ENCODE measurements around the gene HRK. TPM values are rescaled to one million over a fixed set of nuclear protein-coding genes. Genes with fewer than 3 reads are reported as not detected.
A peak's percentile ranks its signal among the peaks of the same experiment; 100 is the strongest.

HRK gene
- total RNA-seq, 2 donors from 2014 or later: not detected

DNA sequence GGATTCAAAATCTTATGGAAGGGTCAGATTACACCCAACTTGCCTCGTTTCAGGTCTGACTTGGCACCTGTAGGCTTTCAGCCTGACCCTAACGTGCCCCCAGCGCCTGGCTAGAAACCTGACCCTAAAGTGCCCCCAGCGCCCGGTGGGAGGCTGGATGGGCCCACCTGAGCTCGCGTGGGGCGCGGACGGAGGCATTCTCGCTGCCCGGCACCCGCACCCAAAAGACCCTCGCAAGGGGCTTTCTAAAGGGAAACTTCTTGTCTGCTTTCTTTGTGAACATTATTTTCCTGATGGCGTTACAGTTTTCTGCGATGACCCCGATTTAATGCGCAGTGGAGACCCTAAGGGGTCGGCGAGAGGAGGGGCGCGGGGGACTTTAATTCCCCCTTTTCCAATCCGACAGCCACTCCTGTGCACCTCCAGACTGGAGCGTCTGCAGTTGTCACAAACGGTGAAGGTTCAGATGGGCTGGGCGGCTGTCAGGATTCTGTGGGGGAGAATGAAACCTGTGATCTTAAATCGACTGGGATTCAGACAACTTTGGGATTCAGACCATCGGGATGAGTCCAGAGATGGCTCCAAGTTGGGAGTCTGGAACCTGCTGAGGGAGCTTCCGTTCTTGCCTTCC is 751 bp upstream of the HRK start:
- peaks cover 0 to 16% of the 10 kb centered on the region in 2 donors for H3K36me3 Mint-ChIP-seq
- no peak for ATAC-seq
- DNase-seq (ENCODE audit: low spot score in 2 of 2): no peak
- H3K9me3 Mint-ChIP-seq: no peaks in the 10 kb centered on the region
- H3K27ac Mint-ChIP-seq: no peak overlapping the region

DNA sequence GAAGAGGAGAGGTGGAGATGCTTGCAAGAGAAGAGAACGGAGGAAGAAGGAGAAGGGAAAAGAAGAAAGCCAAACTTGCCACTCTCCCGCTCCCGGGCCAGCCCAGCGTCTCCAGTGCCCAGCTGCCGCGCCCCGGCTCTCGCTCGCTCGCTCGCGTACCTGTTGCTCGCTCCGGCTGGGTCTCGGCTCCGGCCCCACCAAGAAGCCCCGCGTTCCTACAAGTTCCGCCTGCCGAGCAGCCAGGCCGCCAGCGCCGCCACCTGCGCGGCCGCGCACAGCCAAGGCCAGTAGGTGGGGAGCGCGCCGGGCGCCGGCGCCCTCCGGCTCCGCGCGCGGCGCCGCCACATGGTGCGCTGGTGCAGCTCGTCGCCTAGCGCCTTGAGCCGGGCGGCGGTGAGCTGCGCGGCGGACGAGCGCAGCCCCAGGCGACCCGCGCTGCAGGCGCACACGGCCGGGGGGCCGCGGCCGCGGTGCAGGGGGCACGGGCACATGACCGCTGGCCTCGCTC is 370 bp downstream of the HRK start:
- DNase-seq (ENCODE audit: low spot score in 2 of 2) (peak in 1 of 2 donors; percentile 56), ATAC-seq (peak; percentile 64 to 87)
- Mint-ChIP-seq H3K27ac (no peak overlapping the region), H3K9me3 (no peaks in the 10 kb centered on the region), H3K36me3 (peaks cover 0 to 16% of the 10 kb centered on the region in 2 donors)

DNA sequence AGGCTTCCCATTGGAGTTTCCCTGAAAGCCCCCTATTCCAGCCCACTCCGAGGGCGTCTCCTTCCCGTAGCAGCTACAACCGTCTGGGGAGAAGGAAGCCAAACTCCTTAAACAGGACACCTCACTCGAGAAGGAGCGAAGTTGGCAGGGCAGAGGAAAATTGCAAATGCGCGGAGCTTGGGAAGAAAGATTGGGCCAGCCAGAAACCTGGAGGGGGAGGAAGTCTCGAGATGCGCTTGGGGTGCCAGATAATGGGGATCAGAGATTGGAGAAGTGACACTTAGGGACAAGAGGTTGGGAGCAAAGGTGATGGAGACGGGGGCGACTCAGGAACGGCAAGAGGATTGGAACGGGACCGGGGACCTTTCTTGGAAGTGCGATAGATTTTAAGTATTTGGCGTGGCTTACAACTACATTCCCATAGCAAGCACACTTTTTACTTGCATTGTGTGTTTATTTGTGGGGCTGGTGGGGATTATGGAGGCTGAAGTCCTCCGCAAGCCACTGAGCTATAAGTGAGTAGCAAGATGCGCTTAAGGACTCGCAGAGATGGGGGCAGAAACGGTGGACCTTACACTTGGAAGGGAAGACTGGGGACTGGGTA is 926 bp downstream of the HRK start:
- ATAC-seq: peak in 1 of 2 donors; percentile 24

DNA sequence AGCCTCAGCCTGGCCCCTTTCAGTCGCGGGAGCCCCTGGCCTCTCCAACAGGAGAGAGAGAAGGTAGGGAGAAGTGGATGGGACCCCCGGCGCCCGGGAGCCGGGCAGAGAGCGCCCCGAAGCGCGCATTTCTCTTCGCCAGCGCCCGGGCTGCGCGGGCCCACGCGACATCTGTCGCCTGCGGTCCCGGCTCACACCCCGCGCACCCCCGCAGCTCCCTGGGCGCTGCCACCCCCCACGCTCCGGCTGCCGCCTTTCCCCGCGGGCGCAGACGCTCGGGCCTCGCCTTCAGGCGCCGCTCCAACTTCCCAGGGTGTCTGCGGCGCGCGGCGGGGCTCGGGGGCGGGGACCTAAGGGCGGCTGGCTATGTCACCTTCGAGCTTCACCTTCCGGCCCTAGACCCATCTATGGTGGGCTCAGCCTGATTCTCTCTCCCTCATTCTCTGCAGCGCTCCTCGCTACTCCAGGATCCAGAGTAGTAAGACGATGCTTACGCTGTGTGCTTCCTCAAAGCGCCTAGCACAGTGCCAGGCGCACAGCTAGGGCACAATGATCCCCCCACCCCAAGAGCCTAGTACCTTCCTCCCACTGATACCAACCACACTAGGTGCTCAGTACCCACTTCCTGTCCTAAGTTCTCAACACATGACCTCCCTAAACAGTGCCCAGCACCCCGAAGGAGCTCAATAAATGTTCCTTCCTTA is 1.6 kb downstream of the HRK start:
- DNase-seq (ENCODE audit: low spot score in 2 of 2) (peak in 1 of 2 donors; percentile 27), ATAC-seq (peak in 1 of 2 donors; percentile 46)
- Mint-ChIP-seq H3K27ac (no peak overlapping the region), H3K9me3 (peaks cover 0 to 2% of the 10 kb centered on the region in 2 donors), H3K36me3 (peaks cover 2 to 16% of the 10 kb centered on the region in 2 donors)

More for the DNA sequence above, 926 bp downstream of the HRK start:
- Mint-ChIP-seq H3K36me3 (peaks cover 0 to 16% of the 10 kb centered on the region in 2 donors), H3K9me3 (no peaks in the 10 kb centered on the region), H3K27ac (no peak overlapping the region)
- DNase-seq (ENCODE audit: low spot score in 2 of 2): no peak

DNA sequence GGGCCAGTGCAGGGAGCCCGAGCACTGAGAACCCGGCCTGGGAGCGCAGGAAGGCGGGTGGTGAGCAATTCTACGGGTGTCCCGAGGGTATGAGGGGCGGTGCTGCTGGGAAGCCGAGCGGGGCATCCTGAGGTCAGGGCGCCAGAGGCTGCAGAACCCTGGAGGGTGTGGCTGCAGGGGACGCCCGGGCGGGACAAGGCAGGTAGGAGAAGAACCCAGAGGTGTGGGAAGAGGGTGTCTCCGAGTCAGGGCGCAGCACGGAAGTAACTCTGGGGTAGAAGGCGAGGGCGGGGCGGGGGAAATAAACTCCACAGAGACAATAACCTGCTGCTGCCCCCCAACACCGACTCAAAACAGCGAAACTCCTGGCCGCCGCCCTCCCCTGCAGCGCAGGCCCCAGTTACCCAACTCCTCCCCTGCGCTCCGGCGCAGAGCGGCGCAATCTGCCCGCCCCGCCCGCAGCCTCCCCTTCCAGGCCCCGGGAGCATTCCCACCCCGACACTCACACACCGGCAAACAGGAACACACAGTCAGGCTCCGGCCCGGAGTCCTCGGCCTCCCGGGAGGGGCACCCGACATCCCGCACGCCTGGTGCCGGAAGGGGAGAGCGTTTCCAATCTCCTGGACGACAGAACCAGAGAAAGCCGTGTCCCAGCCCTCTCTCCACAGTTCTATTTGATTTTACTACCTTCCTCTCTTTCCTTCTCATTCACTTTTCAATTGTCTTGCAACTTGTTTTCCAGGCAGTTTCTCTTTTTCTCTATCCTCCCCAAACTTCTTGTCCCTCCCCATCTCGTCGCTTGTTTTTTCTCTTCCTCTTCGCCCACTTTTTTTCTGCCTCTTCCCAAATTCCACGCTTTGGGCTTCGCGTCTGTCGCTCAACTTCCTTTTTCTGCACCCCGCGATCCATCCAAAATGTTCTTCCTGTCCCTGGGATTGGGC is 2.4 kb downstream of the HRK start:
- ATAC-seq: no peak
- DNase-seq (ENCODE audit: low spot score in 2 of 2): no peak
- no peak overlapping the region for H3K27ac Mint-ChIP-seq
- peaks cover 4 to 16% of the 10 kb centered on the region in 2 donors for H3K36me3 Mint-ChIP-seq
- peaks cover 0 to 6% of the 10 kb centered on the region in 2 donors for H3K9me3 Mint-ChIP-seq

DNA sequence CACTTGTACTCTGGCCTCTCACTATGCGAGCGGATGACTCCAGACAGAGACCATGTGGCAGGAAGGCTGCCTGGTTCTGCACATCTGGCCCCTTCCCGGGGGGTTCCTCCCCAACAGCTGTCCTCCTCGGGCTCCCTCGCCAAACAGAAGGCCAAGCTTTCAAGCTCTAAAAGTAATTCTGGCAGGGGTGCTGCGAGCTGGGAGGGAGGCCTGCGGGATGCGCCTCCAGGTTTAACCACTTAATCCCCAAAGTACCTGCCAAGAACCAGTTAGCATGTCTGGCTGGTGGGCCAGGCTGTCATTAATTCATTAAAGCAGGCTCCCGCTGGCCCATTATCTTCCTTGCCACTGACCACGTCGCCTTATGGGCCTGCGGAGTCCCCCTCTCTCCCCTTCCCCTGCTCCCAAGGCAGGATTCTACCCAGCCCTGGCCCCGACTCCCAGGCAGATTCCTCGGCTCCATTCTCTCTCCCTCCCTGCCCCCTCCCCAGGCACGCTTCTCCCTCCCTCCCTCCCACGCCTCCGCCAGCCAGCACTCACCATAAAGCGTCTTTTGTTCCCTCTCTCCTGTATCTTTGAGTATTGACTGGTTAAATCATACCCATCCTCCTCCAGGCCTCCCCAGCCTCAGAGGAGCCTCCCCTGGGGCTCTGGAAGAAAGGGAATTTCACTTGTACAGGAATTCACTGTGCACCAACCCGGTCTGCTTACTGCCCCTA is 4.9 kb downstream of the HRK start:
- DNase-seq (ENCODE audit: low spot score in 2 of 2) (no peak), ATAC-seq (no peak)
- no peak overlapping the region for H3K27ac Mint-ChIP-seq
- H3K9me3 Mint-ChIP-seq: peaks cover 0 to 6% of the 10 kb centered on the region in 2 donors
- H3K36me3 Mint-ChIP-seq: peaks cover 4 to 11% of the 10 kb centered on the region in 2 donors

DNA sequence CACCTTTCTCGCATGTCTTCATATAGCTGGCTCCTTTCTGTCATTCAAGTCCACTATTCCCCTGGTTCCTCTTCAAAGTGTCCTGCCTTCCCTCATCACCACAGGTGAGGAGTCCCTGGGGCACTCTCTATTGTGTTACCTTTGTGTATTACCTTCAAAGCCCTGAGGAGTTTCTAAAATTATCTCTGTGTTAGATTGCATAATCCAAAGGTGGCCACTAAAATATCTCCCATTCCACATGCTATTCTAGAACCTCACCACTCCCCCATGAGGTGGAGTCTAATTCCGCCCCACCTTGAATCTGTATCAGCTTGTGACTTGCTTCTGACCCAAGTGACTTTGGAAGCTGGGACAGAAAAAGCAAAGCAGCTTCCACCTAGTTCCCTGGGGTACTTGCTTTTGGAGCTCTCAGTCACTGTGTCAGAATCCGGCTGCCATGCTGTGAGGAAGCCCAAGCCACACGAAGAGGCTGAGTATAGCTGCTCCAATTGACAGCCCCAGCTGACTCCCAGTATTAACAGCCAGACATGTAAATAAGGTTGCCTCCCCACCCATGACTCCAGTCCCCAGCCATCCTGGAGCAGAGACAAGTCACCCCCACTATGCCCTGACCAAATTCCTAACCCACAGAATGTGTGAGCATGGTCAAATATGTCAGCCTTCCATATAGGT is 6.8 kb downstream of the HRK start:
- Mint-ChIP-seq H3K36me3 (peaks cover 0 to 4% of the 10 kb centered on the region in 2 donors), H3K27ac (no peak overlapping the region), H3K9me3 (peaks cover 0 to 6% of the 10 kb centered on the region in 2 donors)
- ATAC-seq: no peak
- no peak for DNase-seq (ENCODE audit: low spot score in 2 of 2)

DNA sequence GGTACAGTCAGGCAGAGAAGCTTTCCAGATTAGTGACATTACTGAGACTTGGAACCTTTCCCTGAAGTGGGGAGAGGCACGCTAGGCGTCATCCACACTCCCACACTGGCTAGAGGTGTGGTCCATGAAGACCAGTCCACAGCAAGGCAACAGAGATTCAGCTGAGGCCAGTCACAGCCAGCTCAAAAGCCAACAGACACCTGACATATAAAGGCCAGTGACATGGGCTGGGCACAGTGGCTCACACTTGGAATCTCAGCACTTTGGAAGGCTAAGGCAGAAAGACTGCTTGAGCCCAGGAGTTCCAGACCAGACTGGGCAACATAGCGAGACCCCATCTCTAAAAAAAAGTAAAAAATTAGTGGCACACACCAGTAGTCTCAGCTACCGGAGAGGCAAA is 10.9 kb downstream of the HRK start:
- H3K27ac Mint-ChIP-seq: no peak overlapping the region
- H3K9me3 Mint-ChIP-seq: peaks cover 0 to 6% of the 10 kb centered on the region in 2 donors
- H3K36me3 Mint-ChIP-seq: peaks cover 0 to 4% of the 10 kb centered on the region in 2 donors
- ATAC-seq (no peak), DNase-seq (ENCODE audit: low spot score in 2 of 2) (no peak)

DNA sequence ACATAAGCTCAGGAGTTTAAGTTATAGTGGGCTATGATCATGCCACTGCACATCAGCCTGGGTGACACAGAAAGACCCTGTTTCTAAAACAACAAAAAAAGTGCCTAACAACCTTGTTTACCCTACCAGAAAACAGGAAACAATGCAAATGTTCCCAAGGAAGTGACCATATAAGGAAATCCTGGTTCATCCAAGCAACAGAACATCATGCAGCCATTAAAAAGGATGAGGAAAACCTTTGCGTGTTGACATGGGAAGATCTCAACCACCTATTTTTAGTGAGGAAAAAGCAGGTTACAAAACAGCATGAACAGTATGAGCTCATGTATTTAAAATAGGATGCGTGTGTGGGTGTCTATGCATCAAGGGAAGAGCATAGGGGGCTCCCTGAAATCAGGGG is 13.7 kb downstream of the HRK start:
- ATAC-seq: no peak

DNA sequence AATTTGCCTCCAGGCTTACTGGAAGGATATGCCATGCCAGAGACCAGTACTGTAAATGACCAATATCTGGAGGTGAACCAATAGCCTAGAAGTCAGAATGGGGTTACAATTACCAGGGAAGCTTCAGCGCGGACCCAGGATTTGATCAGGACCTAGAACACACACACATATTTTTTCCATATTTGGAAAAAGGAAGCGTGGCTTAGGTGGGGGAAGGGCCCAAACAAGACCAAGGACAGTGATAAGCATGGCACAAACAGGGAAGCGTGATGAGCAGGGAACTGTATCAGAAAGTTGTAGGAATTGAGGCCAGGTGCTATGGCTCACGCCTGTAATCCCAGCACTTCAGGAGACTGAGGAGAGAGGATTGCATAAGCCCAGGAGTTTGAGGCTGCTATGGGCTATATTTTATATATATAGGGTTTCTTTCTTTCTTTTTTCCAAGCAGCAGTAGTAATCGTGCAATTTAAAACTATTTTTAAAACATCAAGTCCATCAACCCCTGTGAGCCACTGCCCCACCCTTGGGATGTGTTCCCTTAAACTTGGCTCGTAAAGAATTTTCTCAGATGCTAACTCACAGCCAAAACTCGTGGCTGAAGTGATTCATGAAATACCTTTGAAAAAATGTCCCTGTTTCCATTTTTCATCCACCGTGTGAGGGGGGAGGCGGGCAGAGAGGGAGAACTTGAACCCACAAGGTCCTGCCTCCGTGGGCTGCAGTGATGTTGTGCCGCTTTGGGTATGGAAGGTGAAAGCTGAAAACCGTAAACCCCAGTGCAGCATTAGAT is 16.7 kb downstream of the HRK start:
- H3K27ac Mint-ChIP-seq: no peak overlapping the region
- H3K9me3 Mint-ChIP-seq: no peaks in the 10 kb centered on the region
- DNase-seq (ENCODE audit: low spot score in 2 of 2): no peak
- no peaks in the 10 kb centered on the region for H3K36me3 Mint-ChIP-seq
- ATAC-seq: no peak

More for the DNA sequence above, 13.7 kb downstream of the HRK start:
- Mint-ChIP-seq H3K36me3 (no peaks in the 10 kb centered on the region), H3K9me3 (no peaks in the 10 kb centered on the region), H3K27ac (no peak overlapping the region)
- no peak for DNase-seq (ENCODE audit: low spot score in 2 of 2)

DNA sequence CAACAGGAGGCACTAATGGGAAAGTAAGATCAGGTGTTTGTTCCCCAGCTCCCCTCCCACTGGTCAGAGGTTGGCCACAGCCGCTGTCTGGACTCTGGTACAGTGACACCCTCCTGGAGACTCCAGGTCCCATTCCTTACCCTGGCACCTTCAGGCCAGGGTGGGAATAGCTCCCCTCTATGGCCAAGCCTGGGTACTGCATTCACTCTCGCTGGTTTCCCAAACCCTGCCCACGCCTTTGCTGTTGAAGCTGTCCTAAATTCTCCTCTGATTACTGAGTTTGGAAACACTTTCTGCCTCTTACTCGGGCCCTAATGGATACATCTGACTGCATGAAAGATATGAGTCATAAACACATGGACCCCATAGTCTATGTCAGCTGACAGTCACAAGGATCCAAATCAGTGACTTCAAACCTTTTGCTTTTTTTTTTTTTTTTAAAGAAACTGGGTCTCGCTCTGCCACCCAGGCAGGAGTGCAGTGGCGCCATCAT is 17.9 kb downstream of the HRK start:
- H3K36me3 Mint-ChIP-seq: no peaks in the 10 kb centered on the region
- ATAC-seq (peak in 1 of 2 donors; percentile 20), DNase-seq (ENCODE audit: low spot score in 2 of 2) (peak in 1 of 2 donors; percentile 24)
- H3K27ac Mint-ChIP-seq: no peak overlapping the region
- no peaks in the 10 kb centered on the region for H3K9me3 Mint-ChIP-seq

DNA sequence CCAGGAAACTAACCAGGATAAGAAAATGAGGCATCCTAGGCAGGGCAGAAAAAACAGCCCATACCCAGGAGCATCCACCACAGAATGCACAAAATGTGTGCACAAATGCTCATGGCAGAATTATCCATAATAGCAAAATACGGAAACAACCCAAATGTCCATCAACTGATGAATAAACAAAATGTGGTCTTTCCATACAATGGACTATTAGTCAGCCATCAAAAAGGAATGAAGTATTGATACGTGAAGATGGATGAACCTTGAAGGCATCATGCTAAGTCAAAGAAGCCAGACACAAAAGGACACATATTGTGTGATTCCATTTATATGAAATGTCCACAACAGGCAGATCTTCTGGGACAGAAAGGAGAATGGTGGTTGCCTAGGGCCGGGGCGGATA is 19.1 kb downstream of the HRK start:
- no peaks in the 10 kb centered on the region for H3K9me3 Mint-ChIP-seq
- no peak for DNase-seq (ENCODE audit: low spot score in 2 of 2)
- H3K36me3 Mint-ChIP-seq: no peaks in the 10 kb centered on the region
- H3K27ac Mint-ChIP-seq: no peak overlapping the region
- no peak for ATAC-seq

DNA sequence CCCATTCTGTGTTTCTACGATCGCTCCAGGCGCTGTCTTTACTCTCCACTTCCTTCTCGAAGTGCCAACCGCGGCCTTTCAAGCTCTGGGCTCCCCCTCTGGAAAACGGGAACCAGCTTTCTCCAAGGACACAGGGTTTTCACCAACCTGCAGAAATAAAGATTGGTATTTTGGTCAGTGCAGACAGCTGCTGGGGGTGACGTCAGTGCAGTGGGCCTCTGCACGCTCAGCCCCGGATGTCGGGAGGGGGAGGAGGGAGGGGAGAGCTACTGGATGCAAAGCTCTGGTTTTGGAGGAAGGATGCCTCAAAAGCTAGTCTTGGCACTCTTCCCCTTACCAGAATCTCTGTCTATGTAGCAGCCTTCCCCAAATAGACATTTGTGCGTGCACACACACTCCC is 19.9 kb downstream of the HRK start:
- Mint-ChIP-seq H3K9me3 (no peaks in the 10 kb centered on the region), H3K36me3 (no peaks in the 10 kb centered on the region), H3K27ac (no peak overlapping the region)
- peak; percentile 56 to 58 for ATAC-seq
- no peak for DNase-seq (ENCODE audit: low spot score in 2 of 2)

DNA sequence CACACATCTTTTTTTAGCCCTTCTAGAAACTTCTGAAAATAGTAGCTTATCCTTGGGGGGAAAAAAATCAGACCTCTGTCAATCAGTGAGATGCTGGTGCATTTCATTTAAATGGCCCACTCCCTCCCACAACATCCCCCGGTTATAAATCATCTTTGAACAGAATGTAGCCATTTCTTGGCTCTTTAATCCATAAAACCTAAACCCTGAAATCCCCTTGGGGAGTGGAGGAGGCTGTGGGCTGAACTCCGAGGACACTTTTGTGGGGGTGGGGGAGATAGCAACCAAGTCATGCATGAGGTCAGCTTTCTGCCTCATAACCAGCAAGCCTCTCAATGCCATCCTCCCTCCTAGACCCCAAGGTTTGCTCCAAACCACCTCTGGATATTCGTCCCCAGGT is 21.0 kb downstream of the HRK start:
- DNase-seq (ENCODE audit: low spot score in 2 of 2): no peak
- H3K9me3 Mint-ChIP-seq: no peaks in the 10 kb centered on the region
- no peaks in the 10 kb centered on the region for H3K36me3 Mint-ChIP-seq
- H3K27ac Mint-ChIP-seq: no peak overlapping the region
- ATAC-seq: no peak

DNA sequence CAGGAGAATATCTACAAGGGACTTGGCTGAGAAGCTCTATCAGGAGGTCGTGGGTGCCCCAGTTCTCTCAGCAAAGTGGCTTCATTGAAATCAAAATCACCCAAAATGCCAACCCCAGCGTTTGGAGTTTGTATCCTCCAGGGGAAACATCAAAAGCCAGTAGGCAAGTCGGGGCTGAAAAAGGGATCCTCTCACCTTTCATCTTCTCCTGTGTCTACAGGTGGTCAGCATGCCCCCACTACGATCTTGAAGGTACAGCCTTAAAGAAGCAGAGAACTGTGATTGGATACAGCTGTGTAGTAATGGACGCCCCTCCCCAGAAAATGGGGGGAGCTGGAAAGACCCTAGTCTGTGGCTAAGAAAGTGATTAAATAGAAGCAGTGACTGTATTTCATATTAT is 22.2 kb downstream of the HRK start:
- DNase-seq (ENCODE audit: low spot score in 2 of 2) (no peak), ATAC-seq (no peak)
- Mint-ChIP-seq H3K36me3 (no peaks in the 10 kb centered on the region), H3K9me3 (no peaks in the 10 kb centered on the region), H3K27ac (no peak overlapping the region)
